Measurements from ENCODE around the gene LCE1F. TPM values are rescaled to one million over a fixed set of nuclear protein-coding genes. Genes with fewer than 3 reads are reported as not detected.

The LCE1F gene
- total RNA-seq, 4 donors from 2014 or later: 34.2 to 121 (median 64.6) TPM

DNA sequence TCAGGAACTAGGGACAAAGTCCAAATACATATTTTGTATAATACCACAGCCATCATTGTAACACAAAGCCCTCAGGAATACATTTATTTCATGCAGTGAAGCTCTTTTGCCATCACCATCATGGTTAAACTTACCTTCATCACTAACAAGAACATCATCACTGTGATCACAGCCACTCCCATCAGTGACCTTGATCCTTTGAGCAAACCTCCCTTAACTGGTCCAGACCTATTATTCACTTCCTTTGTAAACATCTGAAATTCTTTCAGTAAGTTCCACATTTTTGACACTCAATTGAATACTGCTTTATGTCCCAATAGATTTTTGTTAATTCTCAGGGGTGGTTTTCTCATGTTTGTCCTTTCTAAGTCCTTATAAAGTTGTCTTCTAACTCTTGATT is 33.3 kb upstream of the LCE1F start:
- intact Hi-C loops (cut with DNase I; ENCODE audit: low total_unique reads): no loop called here
- no peak overlapping the region for H3K4me3 ChIP-seq (ENCODE audit: low read depth, poor library complexity, severe bottlenecking)
- DNase-seq (ENCODE audit: low spot score in 2 of 2): no peak
- TF ChIP-seq POLR2A (IDR thresholded peaks at IDR 0.05) (no peak), CTCF (IDR thresholded peaks at IDR 0.05) (no peak)

GRCh38 chr1:152743371-152744145 is 31.4 kb upstream of the LCE1F start:
- no peak overlapping the region for H3K4me3 ChIP-seq (ENCODE audit: low read depth, poor library complexity, severe bottlenecking)
- TF ChIP-seq CTCF (IDR thresholded peaks at IDR 0.05) (no peak), POLR2A (IDR thresholded peaks at IDR 0.05) (no peak)
- intact Hi-C loops (cut with DNase I; ENCODE audit: low total_unique reads): no loop called here
- no peak for DNase-seq (ENCODE audit: low spot score in 2 of 2)
- WGBS, 2 donors: 51 to 62% methylated on average over 2 of the region's 2 CpGs

- TF ChIP-seq POLR2A (IDR thresholded peaks at IDR 0.05) (no peak), CTCF (IDR thresholded peaks at IDR 0.05) (no peak)
- intact Hi-C loops (cut with DNase I; ENCODE audit: low total_unique reads): no loop called here
- no peak for DNase-seq (ENCODE audit: low spot score in 2 of 2)
- 60 to 63% methylated on average over 4 of the region's 4 CpGs for WGBS, 2 donors
- H3K4me3 ChIP-seq (ENCODE audit: low read depth, poor library complexity, severe bottlenecking): no peak overlapping the region
Measured at GRCh38 chr1:152745289-152745704, 29.6 kb upstream of the LCE1F start.

DNA sequence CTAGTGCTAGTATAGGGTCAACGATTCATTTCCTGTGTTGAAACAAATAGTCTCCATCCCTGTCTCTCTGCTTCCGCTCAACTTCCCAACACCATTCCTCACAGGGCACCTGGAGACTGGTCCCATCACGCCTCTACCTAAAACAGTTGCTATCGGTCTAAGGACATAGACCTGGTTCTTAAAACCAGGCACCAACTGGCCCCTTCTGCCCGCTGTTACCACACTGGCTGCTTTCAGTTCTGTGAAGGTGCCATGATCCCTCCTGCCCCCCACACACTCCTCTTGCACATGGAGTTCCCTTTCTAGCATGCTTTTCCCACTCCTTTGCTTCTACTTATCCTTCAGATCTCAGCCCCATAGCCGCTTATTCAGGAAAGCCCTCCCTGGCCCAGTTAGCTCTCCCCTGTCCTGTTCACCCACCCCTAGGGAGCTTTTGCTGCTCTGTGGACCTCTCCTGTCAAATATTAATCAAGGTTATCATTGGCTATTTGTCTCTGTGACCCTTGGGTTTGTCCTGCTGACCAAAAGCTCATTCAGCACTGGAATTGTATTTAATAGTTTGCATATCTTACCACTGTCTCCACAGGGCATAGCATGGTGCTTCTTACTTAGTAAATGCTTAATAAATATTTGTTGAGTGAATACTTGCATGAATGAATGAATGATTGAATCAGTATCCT is 29.0 kb upstream of the LCE1F start:
- no peak for DNase-seq (ENCODE audit: low spot score in 2 of 2)
- WGBS, 2 donors: 84 to 86% methylated on average over 6 of the region's 6 CpGs
- intact Hi-C loops (cut with DNase I; ENCODE audit: low total_unique reads): no loop called here
- TF ChIP-seq CTCF (IDR thresholded peaks at IDR 0.05) (no peak), POLR2A (IDR thresholded peaks at IDR 0.05) (no peak)
- H3K4me3 ChIP-seq (ENCODE audit: low read depth, poor library complexity, severe bottlenecking): no peak overlapping the region

GRCh38 chr1:152747831-152748230 is 27.1 kb upstream of the LCE1F start:
- 18 to 42% methylated on average over 1 of the region's 1 CpG for WGBS, 2 donors
- no peak for TF ChIP-seq POLR2A (IDR thresholded peaks at IDR 0.05)
- no peak for TF ChIP-seq CTCF (IDR thresholded peaks at IDR 0.05)
- intact Hi-C loops (cut with DNase I; ENCODE audit: low total_unique reads): no loop called here

More at GRCh38 chr1:152747831-152748230, 27.1 kb upstream of the LCE1F start:
- DNase-seq (ENCODE audit: low spot score in 2 of 2): no peak
- no peak overlapping the region for H3K4me3 ChIP-seq (ENCODE audit: low read depth, poor library complexity, severe bottlenecking)
